PFSK-1 (cell line): ENCODE data around the gene NRIP3.

Source experiments
- FOXP2 ChIP-seq: optimal IDR thresholded peaks from 2 replicates; pipeline ENCODE3; 2011; ENCODE audit warnings: borderline replicate concordance, control low read depth, inconsistent platforms; ENCODE audit not compliant: insufficient read depth; ENCODE audit errors: extremely low read length, extremely low read depth
- POLR2AphosphoS5 ChIP-seq: IDR thresholded peaks from 2 replicates; pipeline ENCODE4 v1.6.1; 2012; ENCODE audit warnings: low read depth, mild to moderate bottlenecking, control low read depth, low read length, moderate library complexity
- SIN3A ChIP-seq: IDR thresholded peaks from 2 replicates; pipeline ENCODE4 v1.6.1; 2012; ENCODE audit warnings: mild to moderate bottlenecking, low read length, moderate library complexity, borderline replicate concordance; ENCODE audit not compliant: insufficient read depth
- TAF1 ChIP-seq: IDR thresholded peaks from 2 replicates; pipeline ENCODE4 v1.6.1; 2012; ENCODE audit warnings: low read length, control low read depth, borderline replicate concordance; ENCODE audit not compliant: insufficient read depth
- TF ChIP-seq, protein P1 (sequence below), 2 experiments: IDR thresholded peaks; 2 replicates each; pipeline versions ENCODE4 v1.6.1 to v1.8.0; 2011 to 2012; ENCODE audit warnings: low read depth in 2 of 2, low read length in 2 of 2, control low read depth in 1 of 2, inconsistent platforms in 1 of 2, mild to moderate bottlenecking in 1 of 2, moderate library complexity in 1 of 2; ENCODE audit not compliant: insufficient read depth in 1 of 2

The NRIP3 gene

DNA sequence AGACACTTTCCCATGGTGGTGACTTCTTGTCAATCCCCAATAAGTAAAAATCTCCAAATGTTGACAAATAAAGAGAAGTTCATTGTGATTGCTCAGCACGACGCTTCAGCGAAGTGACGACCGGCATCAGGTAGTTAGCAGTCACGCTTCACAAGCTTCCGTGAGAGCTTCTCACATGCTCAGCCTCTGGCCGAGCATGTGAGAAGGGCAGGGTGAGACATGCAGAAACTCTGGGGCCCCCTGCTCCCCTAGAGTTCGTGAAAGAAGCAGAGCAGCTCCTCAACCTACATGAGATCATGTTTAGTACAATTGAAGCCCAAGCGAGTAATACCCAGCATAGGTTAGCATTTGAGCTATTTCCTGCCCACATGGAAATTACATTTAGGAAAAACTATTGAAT is 66.6 kb downstream of the NRIP3 start:
- TF ChIP-seq, protein P1, sequence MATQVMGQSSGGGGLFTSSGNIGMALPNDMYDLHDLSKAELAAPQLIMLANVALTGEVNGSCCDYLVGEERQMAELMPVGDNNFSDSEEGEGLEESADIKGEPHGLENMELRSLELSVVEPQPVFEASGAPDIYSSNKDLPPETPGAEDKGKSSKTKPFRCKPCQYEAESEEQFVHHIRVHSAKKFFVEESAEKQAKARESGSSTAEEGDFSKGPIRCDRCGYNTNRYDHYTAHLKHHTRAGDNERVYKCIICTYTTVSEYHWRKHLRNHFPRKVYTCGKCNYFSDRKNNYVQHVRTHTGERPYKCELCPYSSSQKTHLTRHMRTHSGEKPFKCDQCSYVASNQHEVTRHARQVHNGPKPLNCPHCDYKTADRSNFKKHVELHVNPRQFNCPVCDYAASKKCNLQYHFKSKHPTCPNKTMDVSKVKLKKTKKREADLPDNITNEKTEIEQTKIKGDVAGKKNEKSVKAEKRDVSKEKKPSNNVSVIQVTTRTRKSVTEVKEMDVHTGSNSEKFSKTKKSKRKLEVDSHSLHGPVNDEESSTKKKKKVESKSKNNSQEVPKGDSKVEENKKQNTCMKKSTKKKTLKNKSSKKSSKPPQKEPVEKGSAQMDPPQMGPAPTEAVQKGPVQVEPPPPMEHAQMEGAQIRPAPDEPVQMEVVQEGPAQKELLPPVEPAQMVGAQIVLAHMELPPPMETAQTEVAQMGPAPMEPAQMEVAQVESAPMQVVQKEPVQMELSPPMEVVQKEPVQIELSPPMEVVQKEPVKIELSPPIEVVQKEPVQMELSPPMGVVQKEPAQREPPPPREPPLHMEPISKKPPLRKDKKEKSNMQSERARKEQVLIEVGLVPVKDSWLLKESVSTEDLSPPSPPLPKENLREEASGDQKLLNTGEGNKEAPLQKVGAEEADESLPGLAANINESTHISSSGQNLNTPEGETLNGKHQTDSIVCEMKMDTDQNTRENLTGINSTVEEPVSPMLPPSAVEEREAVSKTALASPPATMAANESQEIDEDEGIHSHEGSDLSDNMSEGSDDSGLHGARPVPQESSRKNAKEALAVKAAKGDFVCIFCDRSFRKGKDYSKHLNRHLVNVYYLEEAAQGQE (IDR thresholded peaks at IDR 0.05; ENCODE audit: insufficient read depth in 1 of 2, low read depth in 2 of 2, low read length in 2 of 2) = no peak
- TF ChIP-seq FOXP2 (no peak), POLR2AphosphoS5 (no peak), TAF1 (no peak), SIN3A (no peak)

DNA sequence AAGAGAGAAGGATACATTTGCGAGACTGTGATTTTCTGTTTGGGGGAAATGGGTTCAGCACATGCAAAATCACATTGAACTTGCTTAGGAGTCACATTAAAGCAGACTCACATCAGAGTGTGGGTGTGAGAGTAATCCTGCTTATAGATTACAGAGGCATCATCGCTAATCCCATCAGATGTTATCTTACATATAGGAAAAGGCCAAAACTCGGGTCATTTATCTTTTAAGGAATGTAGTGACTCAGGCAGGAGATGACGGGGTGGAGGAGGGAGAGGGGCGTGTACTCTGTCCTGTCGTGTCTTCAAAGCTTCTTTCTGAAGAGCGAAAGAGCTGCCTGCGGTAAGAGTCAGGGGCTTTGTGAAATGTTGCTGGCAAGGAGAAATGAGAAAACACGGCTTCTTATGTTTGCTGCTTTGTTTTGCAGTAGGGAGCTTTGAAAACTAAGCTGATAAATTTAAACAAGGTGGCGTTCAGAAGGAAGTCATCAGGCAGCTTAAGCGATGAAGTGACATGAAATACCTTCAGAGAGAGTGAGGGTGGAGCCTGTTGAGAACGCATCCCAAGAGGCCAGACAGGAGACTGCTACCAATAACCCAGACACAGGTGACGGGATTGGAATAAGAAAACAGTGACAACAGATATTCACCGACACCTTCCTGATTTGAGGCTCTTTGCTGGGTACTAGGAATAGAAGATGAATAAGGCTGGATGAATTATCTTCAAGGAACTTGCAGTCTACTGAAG is 68.9 kb downstream of the NRIP3 start:
- TF ChIP-seq POLR2AphosphoS5 (no peak), FOXP2 (no peak), TAF1 (no peak), SIN3A (no peak)
- TF ChIP-seq, protein P1 (IDR thresholded peaks at IDR 0.05; ENCODE audit: insufficient read depth in 1 of 2, low read depth in 2 of 2, low read length in 2 of 2) = no peak

DNA sequence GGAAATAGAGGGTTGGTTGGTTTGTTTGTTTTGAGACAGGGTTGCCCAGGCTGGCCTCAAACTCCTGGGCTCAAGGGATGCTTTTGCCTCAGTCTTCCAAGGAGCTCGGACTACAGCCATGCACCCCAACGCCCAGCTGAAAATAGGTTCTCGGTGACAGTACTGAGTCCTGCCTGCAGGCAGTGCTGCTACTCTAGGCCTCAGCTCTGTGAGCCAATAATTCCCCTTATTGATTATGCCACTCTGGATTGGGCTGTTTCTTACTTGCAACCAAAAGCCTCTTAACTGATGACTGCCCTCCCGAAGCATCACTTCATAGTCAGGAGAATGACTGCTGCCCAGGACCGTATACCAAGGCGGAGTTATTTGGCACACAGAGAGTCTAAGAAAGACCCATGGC is 69.9 kb downstream of the NRIP3 start:
- TF ChIP-seq, protein P1 (IDR thresholded peaks at IDR 0.05; ENCODE audit: insufficient read depth in 1 of 2, low read depth in 2 of 2, low read length in 2 of 2) = no peak
- no peak for TF ChIP-seq SIN3A
- no peak for TF ChIP-seq FOXP2
- no peak for TF ChIP-seq TAF1
- TF ChIP-seq POLR2AphosphoS5 = no peak

DNA sequence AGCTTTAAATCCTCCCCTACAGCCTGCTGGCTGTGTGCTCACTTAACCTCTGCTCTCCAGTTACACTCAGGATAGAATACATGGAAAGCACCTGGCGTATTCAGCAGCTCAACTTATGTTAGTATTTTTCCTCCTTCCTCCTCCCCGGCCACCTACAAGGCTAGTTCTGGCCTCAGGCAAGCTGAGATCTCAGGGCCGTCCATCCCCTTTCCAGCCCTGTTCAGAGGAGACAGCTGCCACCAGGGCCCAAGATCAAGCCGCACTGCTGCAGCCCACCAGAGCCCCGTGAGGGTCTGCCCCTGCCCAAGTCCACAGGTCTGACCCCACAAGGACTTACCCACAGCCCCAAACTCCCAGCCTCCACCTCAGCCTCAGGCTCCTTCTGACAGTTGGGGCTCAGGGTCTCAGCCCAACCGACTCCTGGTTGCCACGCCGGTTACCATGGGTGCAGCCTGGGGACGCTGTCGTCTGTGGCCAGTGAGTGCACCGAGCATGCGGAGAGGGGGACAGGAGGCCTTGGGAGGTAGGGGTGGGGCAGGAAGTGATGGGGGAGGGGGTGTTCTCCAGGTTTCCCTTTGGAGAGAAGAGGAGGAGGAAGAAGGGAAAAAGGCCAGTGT is 71.1 kb downstream of the NRIP3 start, which contains the start of gene C11orf16:
TSS of gene C11orf16 (minus strand) at position 384 of the 617 bp plus-strand sequence. CDS start 639 bp downstream, outside the sequence.
- TF ChIP-seq POLR2AphosphoS5 (no peak), SIN3A (no peak), TAF1 (no peak), FOXP2 (no peak)
- TF ChIP-seq, protein P1 (IDR thresholded peaks at IDR 0.05; ENCODE audit: insufficient read depth in 1 of 2, low read depth in 2 of 2, low read length in 2 of 2) = no peak
